Adrenal gland (tissue), 5 donors: ENCODE results near the gene ZBTB34.

ENCODE experiments used
- POLR2A ChIP-seq, 2 donors: fragments of 450-650 bp; IDR thresholded peaks; one replicate each; pipeline ENCODE4 v1.6.1; 2017; ENCODE audit warnings: antibody characterized with exemption in 2 of 2, mild to moderate bottlenecking in 2 of 2, moderate library complexity in 1 of 2
- TF ChIP-seq, protein P1 (sequence below), 6 experiments: fragments of 450-650 bp in 4 of 6; fragments of 200-600 bp in 2 of 6; sonication (generic) in 1 of 6; IDR thresholded peaks; 1 replicate in 5 of 6; 2 replicates in 1 of 6; pipeline versions ENCODE4 v1.5.1 to v1.8.0; 2016 to 2021; ENCODE audit warnings: antibody characterized with exemption in 6 of 6, mild to moderate bottlenecking in 2 of 6, moderate library complexity in 1 of 6
- donor health status: DM: no; HTN: no; CAD: no.

DNA sequence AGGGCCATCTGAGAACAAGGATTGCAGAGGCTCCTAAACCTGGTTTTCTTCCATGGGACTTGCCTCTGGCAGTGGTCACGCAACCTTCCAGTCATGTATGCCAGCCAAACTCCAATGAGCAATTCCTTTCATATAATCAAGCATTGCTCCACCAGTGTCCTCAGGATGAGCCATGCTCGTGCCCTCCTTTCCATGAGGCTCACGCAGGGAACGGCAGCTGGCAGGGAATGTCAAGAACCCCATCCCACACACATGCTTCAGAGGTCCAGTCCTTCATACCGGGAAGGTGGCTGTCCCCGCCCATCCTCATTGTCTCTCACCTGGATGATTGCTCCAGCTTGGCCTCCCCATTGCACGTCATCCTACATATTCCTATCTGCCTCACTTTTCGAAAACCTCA, 13.4 kb upstream of the ZBTB34 start:
- TF ChIP-seq, protein P1, sequence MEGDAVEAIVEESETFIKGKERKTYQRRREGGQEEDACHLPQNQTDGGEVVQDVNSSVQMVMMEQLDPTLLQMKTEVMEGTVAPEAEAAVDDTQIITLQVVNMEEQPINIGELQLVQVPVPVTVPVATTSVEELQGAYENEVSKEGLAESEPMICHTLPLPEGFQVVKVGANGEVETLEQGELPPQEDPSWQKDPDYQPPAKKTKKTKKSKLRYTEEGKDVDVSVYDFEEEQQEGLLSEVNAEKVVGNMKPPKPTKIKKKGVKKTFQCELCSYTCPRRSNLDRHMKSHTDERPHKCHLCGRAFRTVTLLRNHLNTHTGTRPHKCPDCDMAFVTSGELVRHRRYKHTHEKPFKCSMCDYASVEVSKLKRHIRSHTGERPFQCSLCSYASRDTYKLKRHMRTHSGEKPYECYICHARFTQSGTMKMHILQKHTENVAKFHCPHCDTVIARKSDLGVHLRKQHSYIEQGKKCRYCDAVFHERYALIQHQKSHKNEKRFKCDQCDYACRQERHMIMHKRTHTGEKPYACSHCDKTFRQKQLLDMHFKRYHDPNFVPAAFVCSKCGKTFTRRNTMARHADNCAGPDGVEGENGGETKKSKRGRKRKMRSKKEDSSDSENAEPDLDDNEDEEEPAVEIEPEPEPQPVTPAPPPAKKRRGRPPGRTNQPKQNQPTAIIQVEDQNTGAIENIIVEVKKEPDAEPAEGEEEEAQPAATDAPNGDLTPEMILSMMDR (IDR thresholded peaks at IDR 0.05) = no peak
- no peak for TF ChIP-seq POLR2A (IDR thresholded peaks at IDR 0.05)
